Adrenal gland (tissue), 12 donors: ENCODE data around the gene SLC27A3. TPM values are rescaled to one million over a fixed set of nuclear protein-coding genes. Genes with fewer than 3 reads are reported as not detected.

Source experiments
- DNase-seq, 7 donors: peaks; one replicate each; pipeline ENCODE4 v3.0.0-alpha.2; 2019 to 2020
- H3K27ac ChIP-seq, 5 donors: fragments of 200-600 bp; sonication (generic) in 4 of 5; 1 replicate in 3 of 5; 2 replicates in 2 of 5; pipeline versions ENCODE4 v1.5.1 to v1.8.0; 2016 to 2020; ENCODE audit warnings: mild to moderate bottlenecking in 1 of 5
- H3K27me3 ChIP-seq: fragments of 200-600 bp; 2 replicates; pipeline ENCODE4 v1.8.0; 2021
- H3K36me3 ChIP-seq, 2 donors: fragments of 200-600 bp; replicated peaks in 1 of 2; 1 replicate in 1 of 2; 2 replicates in 1 of 2; pipeline versions ENCODE4 v1.5.1 to v1.8.0; 2018 to 2022
- H3K4me1 ChIP-seq, 2 donors: fragments of 200-600 bp; replicated peaks in 1 of 2; 1 replicate in 1 of 2; 2 replicates in 1 of 2; pipeline versions ENCODE4 v1.5.1 to v1.8.0; 2018 to 2021
- H3K4me3 ChIP-seq, 4 donors: fragments of 200-600 bp; sonication (generic) in 3 of 4; one replicate each; pipeline ENCODE4 v1.5.1; 2016 to 2018
- H3K9me3 ChIP-seq, 3 donors: fragments of 200-600 bp; sonication (generic) in 1 of 3; replicated peaks in 1 of 3; 1 replicate in 2 of 3; 2 replicates in 1 of 3; pipeline versions ENCODE4 v1.5.1 to v1.8.0; 2016 to 2021
- WGBS, 4 donors: extraction: QIAGEN DNeasy Blood & Tissue Kit in 2 of 4; methylation state at CpG; one replicate each; pipeline versions ENCODE4 v1.1.5 to v1.1.7; 2013 to 2017; 5-methylcytosine and 5-hydroxymethylcytosine counted together
- intact Hi-C, 2 donors: fragments of 100-400 bp; cut with DNase I; formaldehyde crosslinking; loops; one replicate each; pipeline versions ENCODE4 v1.14.1 to v1.15.0; 2022 to 2023
- polyA plus RNA-seq, 3 donors: library from polyadenylated mRNA; stranded (reverse); fragments of 200-250 nt in 2 of 3; fragments of 350-450 nt in 1 of 3; fragmentation: Illumina TruSeq in 1 of 3; extraction: RNeasy Lipid Tissue Mini Kit (QIAGEN cat#74804) in 1 of 3; gene quantifications; one replicate each; pipeline ENCODE4 v1.2.3, GENCODE V29; 2013 to 2014
- small RNA-seq, 2 donors: library from RNA; depleted of rRNA; stranded (forward); fragments of <200 nt; gene quantifications; one replicate each; pipeline ENCODE3, GENCODE V24; 2016
- total RNA-seq, 9 donors: library from RNA; depleted of rRNA in 4 of 9; stranded (reverse); fragments of >200 nt in 4 of 9; fragments of 120-200 nt in 1 of 9; fragmentation: NEBNext Ultra II Directional in 1 of 9; extraction: Animal tissue kit (Norgen Biotek cat#: 25700) in 1 of 9; gene quantifications; one replicate each; pipeline versions ENCODE4 v1.1.0 to v1.2.4, GENCODE V29; 2013 to 2023
- TF ChIP-seq, protein P1 (sequence below), 6 experiments: fragments of 450-650 bp in 4 of 6; fragments of 200-600 bp in 2 of 6; sonication (generic) in 1 of 6; IDR thresholded peaks; 1 replicate in 5 of 6; 2 replicates in 1 of 6; pipeline versions ENCODE4 v1.5.1 to v1.8.0; 2016 to 2021; ENCODE audit warnings: antibody characterized with exemption in 6 of 6, mild to moderate bottlenecking in 2 of 6, moderate library complexity in 1 of 6
- donor health status: healthy with polysubstance abuse.
- donor health status: Bipolar disorder and iron deficiency.
- donor health status: DM: yes; HTN: yes; CAD: no.
- donor health status: DM: no; HTN: no; CAD: no.
- donor health status: DM: no; HTN: no; CAD: no.
- donor health status: DM: yes; HTN: yes; CAD: no.

SLC27A3 gene
- total and polyA plus RNA-seq, 12 donors: 9.5 to 85.0 (median 15.9) TPM

DNA sequence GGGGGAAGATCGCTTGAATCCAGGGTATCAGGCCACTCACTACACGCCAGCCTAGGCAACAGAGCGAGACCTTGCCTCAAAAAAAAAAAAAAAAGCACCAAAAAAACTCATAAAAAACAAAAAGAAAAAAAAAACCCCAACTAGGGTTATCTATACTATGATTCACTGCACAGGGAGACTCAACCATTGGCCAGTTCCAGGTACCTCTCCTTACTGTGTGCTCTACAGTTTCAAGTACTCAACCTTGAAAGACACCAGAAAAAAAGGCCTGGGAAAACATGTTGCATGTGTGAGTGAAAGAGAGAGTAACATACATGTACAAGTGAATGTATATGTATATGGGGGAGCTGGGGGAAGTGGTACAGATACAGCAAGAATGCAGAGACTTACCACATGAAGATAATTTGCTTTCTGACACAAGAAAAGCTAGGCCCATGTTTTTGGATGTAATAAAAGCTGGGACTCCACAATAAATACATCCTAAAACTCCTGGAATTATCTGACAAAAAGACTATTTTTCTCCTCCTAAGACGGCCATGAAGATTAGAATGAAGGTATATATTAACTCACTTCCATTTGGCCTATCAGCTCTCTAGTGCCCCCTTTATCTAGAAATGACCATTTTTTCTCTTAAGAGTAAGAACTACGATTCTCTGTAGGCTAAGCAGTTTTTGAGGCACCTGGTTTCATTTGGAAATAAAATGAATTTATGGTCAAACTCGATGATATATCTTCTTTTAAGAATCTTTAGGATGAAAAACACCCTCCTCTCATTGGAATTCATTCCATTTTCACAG is 52.2 kb downstream of the SLC27A3 start:
- TF ChIP-seq, protein P1, sequence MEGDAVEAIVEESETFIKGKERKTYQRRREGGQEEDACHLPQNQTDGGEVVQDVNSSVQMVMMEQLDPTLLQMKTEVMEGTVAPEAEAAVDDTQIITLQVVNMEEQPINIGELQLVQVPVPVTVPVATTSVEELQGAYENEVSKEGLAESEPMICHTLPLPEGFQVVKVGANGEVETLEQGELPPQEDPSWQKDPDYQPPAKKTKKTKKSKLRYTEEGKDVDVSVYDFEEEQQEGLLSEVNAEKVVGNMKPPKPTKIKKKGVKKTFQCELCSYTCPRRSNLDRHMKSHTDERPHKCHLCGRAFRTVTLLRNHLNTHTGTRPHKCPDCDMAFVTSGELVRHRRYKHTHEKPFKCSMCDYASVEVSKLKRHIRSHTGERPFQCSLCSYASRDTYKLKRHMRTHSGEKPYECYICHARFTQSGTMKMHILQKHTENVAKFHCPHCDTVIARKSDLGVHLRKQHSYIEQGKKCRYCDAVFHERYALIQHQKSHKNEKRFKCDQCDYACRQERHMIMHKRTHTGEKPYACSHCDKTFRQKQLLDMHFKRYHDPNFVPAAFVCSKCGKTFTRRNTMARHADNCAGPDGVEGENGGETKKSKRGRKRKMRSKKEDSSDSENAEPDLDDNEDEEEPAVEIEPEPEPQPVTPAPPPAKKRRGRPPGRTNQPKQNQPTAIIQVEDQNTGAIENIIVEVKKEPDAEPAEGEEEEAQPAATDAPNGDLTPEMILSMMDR (IDR thresholded peaks at IDR 0.05): no peak
- 88 to 92% (median 91%) methylated on average over 6 of the region's 6 CpGs for WGBS, 4 donors
- Histone ChIP-seq H3K27me3 (no peaks in the 10 kb centered on the region), H3K27ac (no peak overlapping the region), H3K9me3 (no peaks in the 10 kb centered on the region), H3K36me3 (peaks cover 0 to 14% of the 10 kb centered on the region in 2 donors), H3K4me3 (no peak overlapping the region), H3K4me1 (no peaks in the 10 kb centered on the region)
- intact Hi-C loops: no loop called here
- DNase-seq: no peak

Small RNA genes lying within 50 kb of the gene (small RNA-seq; reads per million reads assigned to genes)
- gene RF00019: 0 reads per million in 2 donors

Other genes starting within 250 kb of the SLC27A3 start
- gene S100A6, start 239.4 kb upstream of the SLC27A3 start, total RNA-seq: 100 to 1,000 TPM in 8 of 9 donors, 10 to 100 TPM in 1; 39.4 to 609 (median 369) TPM
- 1,000 to 10,000 TPM in 2 of 3 donors, 100 to 1,000 TPM in 1; 121 to 4,129 (median 3,763) TPM for gene S100A6, start 239.4 kb upstream of the SLC27A3 start, polyA plus RNA-seq
- under 1 TPM in 1 of 9 donors, not detected in 8; 0.17 TPM for gene S100A5, start 234.5 kb upstream of the SLC27A3 start, total RNA-seq
- not detected for gene S100A5, start 234.5 kb upstream of the SLC27A3 start, polyA plus RNA-seq
- 100 to 1,000 TPM in 4 of 9 donors, 10 to 100 TPM in 4, 1 to 10 TPM in 1; 7.9 to 291 (median 88.0) TPM for gene S100A4, start 229.6 kb upstream of the SLC27A3 start, total RNA-seq
- gene S100A4, start 229.6 kb upstream of the SLC27A3 start, polyA plus RNA-seq: 100 to 1,000 TPM in 2 of 3 donors, 10 to 100 TPM in 1; 26.7 to 742 (median 455) TPM
- gene S100A3, start 226.1 kb upstream of the SLC27A3 start, total RNA-seq: 1 to 10 TPM in 2 of 9 donors, under 1 TPM in 3, not detected in 4; 0.28 to 2.9 (median 0.54) TPM
- gene S100A3, start 226.1 kb upstream of the SLC27A3 start, polyA plus RNA-seq: 1 to 10 TPM in 2 of 3 donors, not detected in 1; 1.9 to 3.8 TPM
- gene S100A2, start 209.6 kb upstream of the SLC27A3 start, total RNA-seq: 10 to 100 TPM in 1 of 9 donors, 1 to 10 TPM in 5, under 1 TPM in 2, not detected in 1; 0.31 to 44.1 (median 1.2) TPM
- gene S100A2, start 209.6 kb upstream of the SLC27A3 start, polyA plus RNA-seq: 1 to 10 TPM in 2 of 3 donors, under 1 TPM in 1; 0.48 to 4.2 (median 3.8) TPM
- gene S100A16, start 162.3 kb upstream of the SLC27A3 start, total RNA-seq: 100 to 1,000 TPM in 2 of 9 donors, 10 to 100 TPM in 7; 26.2 to 126 (median 71.3) TPM
- gene S100A16, start 162.3 kb upstream of the SLC27A3 start, polyA plus RNA-seq: 100 to 1,000 TPM in 1 of 3 donors, 10 to 100 TPM in 2; 61.5 to 128 (median 95.3) TPM
- under 1 TPM in 3 of 9 donors, not detected in 6; 0.32 to 0.90 (median 0.53) TPM for gene S100A14, start 159.1 kb upstream of the SLC27A3 start, total RNA-seq
- gene S100A14, start 159.1 kb upstream of the SLC27A3 start, polyA plus RNA-seq: 1 to 10 TPM in 1 of 3 donors, under 1 TPM in 1, not detected in 1; 0.88 to 2.2 TPM
- 100 to 1,000 TPM in 7 of 9 donors, 10 to 100 TPM in 2; 57.6 to 289 (median 126) TPM for gene S100A13, start 147.9 kb upstream of the SLC27A3 start, total RNA-seq
- gene S100A13, start 147.9 kb upstream of the SLC27A3 start, polyA plus RNA-seq: 100 to 1,000 TPM; 185 to 266 (median 235) TPM
- 1 to 10 TPM in 3 of 9 donors, under 1 TPM in 2, not detected in 4; 0.55 to 3.8 (median 1.8) TPM for gene S100A1, start 147.0 kb upstream of the SLC27A3 start, total RNA-seq
- 10 to 100 TPM in 2 of 3 donors, 1 to 10 TPM in 1; 1.1 to 12.3 (median 10.9) TPM for gene S100A1, start 147.0 kb upstream of the SLC27A3 start, polyA plus RNA-seq
- 10 to 100 TPM; 35.5 to 74.9 (median 55.7) TPM for gene CHTOP, start 141.3 kb upstream of the SLC27A3 start, total RNA-seq
- 10 to 100 TPM; 59.1 to 83.3 (median 71.2) TPM for gene CHTOP, start 141.3 kb upstream of the SLC27A3 start, polyA plus RNA-seq
- 100 to 1,000 TPM in 3 of 9 donors, 10 to 100 TPM in 6; 48.3 to 176 (median 79.4) TPM for gene SNAPIN, start 116.7 kb upstream of the SLC27A3 start, total RNA-seq
- gene SNAPIN, start 116.7 kb upstream of the SLC27A3 start, polyA plus RNA-seq: 10 to 100 TPM; 37.7 to 50.8 (median 40.6) TPM
- gene ILF2, start 104.4 kb upstream of the SLC27A3 start, total RNA-seq: 100 to 1,000 TPM in 6 of 9 donors, 10 to 100 TPM in 3; 77.7 to 249 (median 107) TPM
- gene ILF2, start 104.4 kb upstream of the SLC27A3 start, polyA plus RNA-seq: 100 to 1,000 TPM in 1 of 3 donors, 10 to 100 TPM in 2; 42.2 to 397 (median 45.6) TPM
- gene NPR1, start 96.7 kb upstream of the SLC27A3 start, total RNA-seq: 10 to 100 TPM in 8 of 9 donors, 1 to 10 TPM in 1; 7.9 to 29.3 (median 19.3) TPM
- 10 to 100 TPM; 10.4 to 47.9 (median 39.4) TPM for gene NPR1, start 96.7 kb upstream of the SLC27A3 start, polyA plus RNA-seq
- gene INTS3, start 47.4 kb upstream of the SLC27A3 start, total RNA-seq: 10 to 100 TPM; 40.7 to 88.1 (median 54.3) TPM
- gene INTS3, start 47.4 kb upstream of the SLC27A3 start, polyA plus RNA-seq: 100 to 1,000 TPM in 2 of 3 donors, 10 to 100 TPM in 1; 60.2 to 148 (median 114) TPM
- gene GATAD2B, start 147.6 kb downstream of the SLC27A3 start, total RNA-seq: 10 to 100 TPM in 7 of 9 donors, 1 to 10 TPM in 2; 6.4 to 43.3 (median 18.0) TPM
- 10 to 100 TPM in 1 of 3 donors, 1 to 10 TPM in 2; 3.0 to 14.2 (median 6.6) TPM for gene GATAD2B, start 147.6 kb downstream of the SLC27A3 start, polyA plus RNA-seq
- 10 to 100 TPM in 8 of 9 donors, 1 to 10 TPM in 1; 8.9 to 72.5 (median 34.6) TPM for gene DENND4B, start 171.3 kb downstream of the SLC27A3 start, total RNA-seq
- 100 to 1,000 TPM in 1 of 3 donors, 10 to 100 TPM in 2; 14.4 to 110 (median 63.7) TPM for gene DENND4B, start 171.3 kb downstream of the SLC27A3 start, polyA plus RNA-seq
- gene CRTC2, start 183.2 kb downstream of the SLC27A3 start, total RNA-seq: 10 to 100 TPM in 8 of 9 donors, 1 to 10 TPM in 1; 8.4 to 53.6 (median 31.7) TPM
- 100 to 1,000 TPM in 1 of 3 donors, 10 to 100 TPM in 2; 27.1 to 138 (median 75.0) TPM for gene CRTC2, start 183.2 kb downstream of the SLC27A3 start, polyA plus RNA-seq
- gene SLC39A1, start 188.1 kb downstream of the SLC27A3 start, total RNA-seq: 100 to 1,000 TPM in 8 of 9 donors, 10 to 100 TPM in 1; 96.5 to 173 (median 115) TPM
- gene SLC39A1, start 188.1 kb downstream of the SLC27A3 start, polyA plus RNA-seq: 10 to 100 TPM; 29.1 to 85.1 (median 63.9) TPM
- 10 to 100 TPM in 8 of 9 donors, 1 to 10 TPM in 1; 5.1 to 16.7 (median 15.1) TPM for gene CREB3L4, start 192.5 kb downstream of the SLC27A3 start, total RNA-seq
- 10 to 100 TPM in 2 of 3 donors, 1 to 10 TPM in 1; 6.3 to 21.8 (median 19.0) TPM for gene CREB3L4, start 192.5 kb downstream of the SLC27A3 start, polyA plus RNA-seq
- 100 to 1,000 TPM; 103 to 327 (median 141) TPM for gene JTB, start 202.3 kb downstream of the SLC27A3 start, total RNA-seq
- gene JTB, start 202.3 kb downstream of the SLC27A3 start, polyA plus RNA-seq: 100 to 1,000 TPM in 2 of 3 donors, 10 to 100 TPM in 1; 68.3 to 144 (median 140) TPM
- gene RAB13, start 210.9 kb downstream of the SLC27A3 start, total RNA-seq: 100 to 1,000 TPM in 4 of 9 donors, 10 to 100 TPM in 5; 22.9 to 165 (median 86.7) TPM
- gene RAB13, start 210.9 kb downstream of the SLC27A3 start, polyA plus RNA-seq: 100 to 1,000 TPM; 152 to 328 (median 275) TPM
- gene RPS27, start 215.4 kb downstream of the SLC27A3 start, total RNA-seq: 1,000 to 10,000 TPM in 8 of 9 donors, 100 to 1,000 TPM in 1; 943 to 3,069 (median 1,594) TPM
- gene RPS27, start 215.4 kb downstream of the SLC27A3 start, polyA plus RNA-seq: 1,000 to 10,000 TPM; 3,330 to 6,436 (median 4,487) TPM